Occipital lobe (tissue), 2 donors: ENCODE data around the gene SLC27A1. TPM values are rescaled to one million over a fixed set of nuclear protein-coding genes. Genes with fewer than 3 reads are reported as not detected.

Experiments
- DNase-seq: peaks from one replicate; lab custom pipeline; 2025; lab: John Stamatoyannopoulos, UW
- total RNA-seq: library from RNA; depleted of rRNA; stranded (reverse); fragments of >200 nt; gene quantifications from one replicate; pipeline ENCODE4 v1.2.3, GENCODE V29; 2014

The SLC27A1 gene
- total RNA-seq = 14.2 TPM

DNA sequence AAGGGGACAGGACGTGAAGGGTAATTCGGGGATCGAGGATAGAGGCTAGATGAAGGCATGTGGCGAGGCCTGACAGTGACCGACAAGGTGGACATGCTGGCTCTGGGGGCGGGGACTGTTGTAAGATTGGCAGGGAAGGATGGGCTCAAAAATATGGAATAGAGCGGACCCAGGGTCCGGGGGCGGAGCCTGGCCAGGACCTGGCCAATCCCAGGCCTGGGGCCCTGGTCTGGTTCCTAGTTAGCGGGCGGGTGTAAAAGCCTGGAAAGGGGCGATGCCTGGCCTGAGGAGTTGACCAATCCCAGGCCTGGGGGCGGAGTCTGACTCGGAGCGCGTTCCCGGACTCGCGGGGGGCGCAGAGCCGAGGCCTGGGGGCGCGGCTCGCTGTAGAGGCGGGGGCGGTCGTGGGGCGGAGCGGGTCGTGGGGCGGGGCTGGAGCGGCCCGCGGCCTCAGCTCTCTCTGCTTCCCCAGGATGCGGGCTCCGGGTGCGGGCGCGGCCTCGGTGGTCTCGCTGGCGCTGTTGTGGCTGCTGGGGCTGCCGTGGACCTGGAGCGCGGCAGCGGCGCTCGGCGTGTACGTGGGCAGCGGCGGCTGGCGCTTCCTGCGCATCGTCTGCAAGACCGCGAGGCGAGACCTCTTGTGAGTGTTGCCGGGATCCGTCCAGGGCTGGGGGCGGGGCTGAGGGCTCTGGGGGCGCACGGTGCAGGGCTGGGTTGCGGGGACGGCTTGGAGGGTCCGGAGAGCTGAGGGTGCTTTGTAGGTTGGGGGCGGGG, at the start of gene SLC27A1:
SLC27A1 (plus strand) TSS at position 457 of the 774 bp plus-strand sequence; CDS start at position 474, 17 bp downstream.
- peak; percentile 100 for DNase-seq

DNA sequence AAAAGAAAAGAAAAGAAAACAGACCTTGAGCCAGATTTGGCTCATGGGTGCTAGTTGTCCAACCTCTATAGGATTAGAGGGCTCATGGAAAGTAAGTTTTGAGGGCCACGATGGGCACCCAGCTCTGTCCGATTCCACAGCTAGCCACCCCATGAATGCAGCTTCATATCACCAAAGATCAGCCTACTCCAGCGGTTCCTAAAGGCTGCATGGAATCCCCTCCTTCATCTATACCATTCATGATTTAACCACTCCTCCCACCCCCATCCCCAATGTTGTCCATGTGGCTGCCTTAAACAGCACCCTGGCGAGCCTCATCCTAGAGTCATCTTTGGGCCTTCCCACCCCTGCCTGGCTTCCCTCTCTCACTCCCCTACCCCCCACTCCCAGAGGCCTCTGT, 48.4 kb upstream of the SLC27A1 start:
- no peak for DNase-seq

DNA sequence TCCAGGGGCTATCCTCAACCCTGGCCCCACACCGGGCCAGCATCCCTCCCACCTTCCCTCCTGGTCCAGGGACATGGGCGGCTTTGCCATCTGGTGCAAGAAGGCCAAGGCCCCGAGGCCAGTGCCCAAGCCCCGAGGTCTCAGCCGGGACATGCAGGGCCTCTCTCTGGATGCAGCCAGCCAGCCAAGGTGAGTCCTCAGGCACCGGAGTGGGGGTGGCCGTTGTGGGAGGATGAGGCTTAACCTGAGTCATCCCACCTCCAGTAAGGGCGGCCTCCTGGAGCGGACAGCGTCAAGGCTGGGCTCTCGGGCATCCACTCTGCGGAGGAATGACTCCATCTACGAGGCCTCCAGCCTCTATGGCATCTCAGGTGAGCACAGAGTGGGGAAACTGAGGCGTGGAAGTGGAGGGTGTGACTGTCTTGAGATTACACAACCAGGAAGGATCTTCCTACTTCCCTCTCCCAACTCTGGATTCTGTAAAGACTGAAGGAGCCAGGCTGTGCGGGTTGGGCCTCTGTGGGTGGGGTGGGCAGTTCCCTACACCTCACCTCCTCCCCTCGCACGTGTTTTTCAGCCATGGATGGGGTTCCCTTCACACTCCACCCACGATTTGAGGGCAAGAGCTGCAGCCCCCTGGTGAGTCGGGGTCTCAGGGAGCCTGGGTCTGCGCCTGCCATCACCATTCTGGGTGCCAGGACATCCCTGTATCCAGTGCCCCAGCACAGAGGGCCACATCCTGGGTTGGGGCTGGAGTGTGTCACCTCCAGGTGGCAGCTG, 46.7 kb upstream of the SLC27A1 start:
- no peak for DNase-seq

DNA sequence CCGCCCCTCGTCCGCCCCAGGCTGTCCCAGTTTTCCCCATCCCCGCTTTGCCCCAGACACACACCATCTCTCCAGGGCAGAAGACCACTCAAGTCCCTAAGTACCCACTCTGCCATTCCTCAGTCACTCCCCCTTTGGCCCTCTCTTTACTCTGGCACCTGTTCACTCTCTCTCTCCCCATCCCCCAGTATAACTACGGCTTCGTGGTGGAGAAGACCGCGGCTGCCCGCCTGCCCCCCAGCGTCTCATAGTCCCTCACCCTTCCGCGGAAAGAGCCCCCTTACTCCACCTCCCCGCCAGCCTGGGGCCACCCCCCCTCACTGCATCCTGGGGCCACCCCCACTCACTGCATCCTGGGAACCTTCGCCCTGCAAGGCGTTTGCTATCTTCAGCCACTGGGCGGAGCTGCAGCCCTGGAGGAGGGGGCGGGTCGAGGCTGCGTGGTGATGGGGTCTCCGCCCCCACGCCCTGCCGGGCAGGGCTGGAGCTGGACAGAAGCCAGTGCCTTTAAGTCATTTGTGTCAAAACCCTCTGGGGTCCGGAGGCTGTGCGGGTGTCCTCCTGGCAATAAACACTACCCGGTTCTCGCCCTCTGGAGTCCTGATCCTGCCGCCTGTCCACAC, 45.5 kb upstream of the SLC27A1 start:
- DNase-seq = peak; percentile 5

DNA sequence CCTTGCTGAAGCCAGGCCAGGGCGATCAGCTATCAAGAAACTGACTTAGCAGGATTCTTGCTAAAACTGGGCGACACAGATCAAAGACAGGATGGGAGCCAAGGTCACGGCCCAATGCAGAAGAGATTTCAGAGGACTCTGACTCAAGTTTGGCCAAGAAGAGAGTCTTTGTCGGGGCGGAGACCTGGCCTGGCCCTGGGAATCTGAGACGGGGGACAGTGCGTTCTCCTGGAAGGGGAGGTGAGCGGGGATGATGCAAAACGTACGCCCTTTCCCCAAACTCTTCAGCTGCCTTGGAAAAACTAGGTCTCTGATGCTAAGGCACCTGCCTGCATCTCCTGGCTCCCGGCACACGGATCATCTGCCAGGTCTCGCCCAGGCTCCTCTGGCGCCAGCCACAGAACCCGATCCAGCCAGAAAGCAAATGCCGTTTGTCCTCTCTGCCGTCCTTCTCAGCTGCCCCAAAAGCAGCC, 40.6 kb upstream of the SLC27A1 start:
- DNase-seq = no peak

DNA sequence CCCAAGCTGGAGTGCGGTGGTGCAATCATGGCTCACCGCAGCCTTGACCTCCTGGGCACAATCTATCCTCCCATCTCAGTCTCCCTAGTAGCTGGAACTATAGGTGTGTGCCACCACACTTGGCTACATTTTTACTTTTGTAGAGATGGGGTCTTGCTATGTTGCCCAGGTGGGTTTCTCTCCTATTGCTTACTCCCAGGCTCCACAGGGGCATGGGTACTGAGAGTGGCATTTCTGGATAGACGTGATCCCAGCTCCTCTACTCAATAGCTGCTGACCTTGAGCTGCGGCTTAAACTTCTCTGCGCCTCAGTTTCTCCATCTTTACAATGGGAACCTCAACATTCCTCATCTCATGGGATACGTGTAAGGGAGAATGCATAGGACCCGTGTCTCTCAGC, 38.9 kb upstream of the SLC27A1 start:
- no peak for DNase-seq

DNA sequence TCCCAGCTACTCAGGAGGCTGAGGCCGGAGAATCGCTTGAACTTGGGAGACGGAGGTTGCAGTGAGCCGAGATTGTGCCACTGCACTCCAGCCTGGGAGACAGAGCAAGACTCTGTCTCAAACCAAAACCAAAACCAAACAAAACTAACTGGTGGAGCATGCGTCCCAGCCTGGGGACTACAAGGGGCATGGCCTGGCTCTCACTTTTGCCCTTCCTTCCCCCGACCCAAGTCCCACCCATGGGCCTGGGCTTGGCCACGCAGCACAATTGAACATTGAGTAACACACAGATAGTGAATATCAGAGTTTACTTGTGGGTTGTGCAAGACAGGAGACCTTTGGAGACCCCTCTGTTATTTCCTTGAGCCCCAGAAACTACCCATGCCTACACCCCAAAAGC, 35.1 kb upstream of the SLC27A1 start:
- no peak for DNase-seq

DNA sequence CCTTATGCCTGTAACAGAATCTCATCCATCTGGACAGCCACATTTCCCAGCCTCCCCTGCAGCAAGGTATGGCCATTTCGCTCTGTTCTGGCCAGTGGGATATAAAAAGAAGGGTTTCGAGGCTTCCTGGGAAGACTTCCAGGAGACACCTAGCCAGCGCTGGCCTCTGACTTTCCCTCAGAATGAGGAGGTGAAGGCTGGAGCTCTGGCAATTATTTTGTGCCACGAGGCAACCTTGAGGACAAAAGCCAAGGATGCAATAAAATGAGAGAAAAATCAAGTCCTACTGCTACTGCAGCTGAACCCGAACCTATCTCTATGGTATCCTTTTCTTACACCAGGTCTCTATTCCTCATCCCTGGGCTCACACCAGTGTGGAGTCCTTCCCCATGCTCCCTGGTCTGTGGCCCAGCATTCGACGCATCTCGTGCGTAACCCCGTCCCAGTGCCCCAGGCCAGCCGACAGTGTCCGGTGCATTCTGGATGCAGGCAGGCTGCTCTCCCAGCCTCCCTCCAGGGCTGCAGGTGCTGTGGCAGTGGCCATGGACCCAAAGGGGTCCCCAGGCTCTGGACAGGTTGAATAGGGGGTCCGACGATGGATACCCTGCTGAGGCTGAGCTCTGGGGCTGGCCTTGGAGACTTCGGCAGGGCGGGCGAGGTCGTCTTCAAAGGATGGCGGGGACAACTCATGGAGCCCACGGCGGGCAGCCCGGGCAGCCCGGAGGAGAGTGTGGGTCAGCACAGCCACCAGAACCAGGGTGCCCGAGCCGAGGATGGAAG, 34.0 kb upstream of the SLC27A1 start:
- no peak for DNase-seq

DNA sequence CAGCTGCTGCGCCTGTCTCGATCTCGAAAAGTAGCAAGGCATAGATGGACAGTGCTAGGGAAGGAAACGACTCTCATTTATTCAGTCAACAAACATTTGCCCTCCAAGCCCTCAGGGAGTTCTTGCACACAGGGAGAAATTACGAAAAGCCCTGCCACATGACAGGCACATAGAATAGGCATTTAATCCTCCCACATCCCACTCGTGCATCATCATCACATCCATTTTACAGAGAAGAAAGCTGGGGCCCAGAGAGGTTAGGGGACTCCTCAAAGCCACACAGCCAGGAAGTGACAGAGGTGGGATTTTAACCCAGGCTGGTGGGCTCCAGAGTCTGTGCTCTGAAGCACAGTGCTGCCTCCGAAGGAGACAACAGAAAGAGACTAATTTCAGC, 33.5 kb upstream of the SLC27A1 start:
- DNase-seq = no peak

DNA sequence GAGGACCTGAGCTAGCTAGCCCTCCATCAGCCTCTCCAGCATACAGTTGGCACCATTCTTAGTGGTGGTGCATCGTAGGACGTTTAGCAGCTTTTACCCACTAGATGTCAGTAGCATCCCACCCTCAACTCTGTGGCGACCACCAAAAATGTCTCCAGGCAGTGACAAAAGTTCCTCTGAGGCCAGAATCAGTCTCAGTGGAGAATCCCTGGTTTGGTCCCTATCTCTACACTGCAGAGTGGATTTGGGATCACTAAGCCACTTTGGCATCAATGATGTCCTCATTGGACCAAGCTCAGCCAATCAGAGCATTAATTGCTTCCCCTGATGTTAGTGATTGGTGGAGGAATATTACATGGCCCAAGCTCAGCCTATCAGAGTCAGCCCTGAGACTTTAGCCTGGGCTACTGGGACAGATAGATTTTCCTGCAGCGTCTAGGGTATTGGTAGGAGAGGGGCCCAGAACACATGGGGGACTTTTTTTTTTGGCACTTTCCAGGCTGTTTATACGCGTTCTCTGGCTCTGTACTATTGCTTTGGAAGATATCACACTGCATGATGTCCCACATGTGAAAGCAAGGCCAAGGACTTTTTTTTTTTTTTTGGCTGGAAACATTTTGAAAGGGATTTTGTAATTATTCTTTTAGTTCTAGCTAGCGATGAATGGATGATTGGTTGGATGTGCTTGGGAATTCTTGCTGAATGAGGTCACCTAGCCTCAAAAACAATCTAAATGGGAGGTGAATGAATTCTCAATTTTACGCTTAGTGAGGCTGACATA, 28.9 kb upstream of the SLC27A1 start:
- no peak for DNase-seq

DNA sequence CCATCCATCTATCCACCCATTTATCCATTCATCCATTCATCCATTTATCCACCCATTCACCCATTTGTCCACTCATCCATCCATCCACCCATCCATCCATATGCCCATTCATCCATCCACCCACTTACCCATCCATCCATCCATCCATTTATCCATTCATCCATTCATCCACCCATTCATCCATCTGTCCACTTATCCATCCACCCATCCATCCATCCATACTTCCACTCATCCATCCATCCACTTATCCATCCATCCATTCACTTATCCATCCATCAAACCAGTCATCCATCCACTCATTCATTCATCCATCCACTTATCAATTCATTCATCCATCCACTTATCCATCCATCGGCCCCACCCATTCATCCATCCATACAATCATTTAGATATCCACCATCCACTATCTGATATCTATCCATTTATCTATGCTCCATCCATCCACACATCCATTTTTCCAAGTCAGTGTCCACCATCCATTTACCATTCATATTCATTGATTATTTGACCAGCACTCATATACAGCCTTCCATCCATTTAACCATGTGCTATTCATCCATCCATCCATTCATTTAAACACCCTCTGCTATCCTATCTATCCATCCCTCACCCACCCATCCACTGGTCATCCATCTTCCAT, 24.7 kb upstream of the SLC27A1 start:
- DNase-seq = no peak

DNA sequence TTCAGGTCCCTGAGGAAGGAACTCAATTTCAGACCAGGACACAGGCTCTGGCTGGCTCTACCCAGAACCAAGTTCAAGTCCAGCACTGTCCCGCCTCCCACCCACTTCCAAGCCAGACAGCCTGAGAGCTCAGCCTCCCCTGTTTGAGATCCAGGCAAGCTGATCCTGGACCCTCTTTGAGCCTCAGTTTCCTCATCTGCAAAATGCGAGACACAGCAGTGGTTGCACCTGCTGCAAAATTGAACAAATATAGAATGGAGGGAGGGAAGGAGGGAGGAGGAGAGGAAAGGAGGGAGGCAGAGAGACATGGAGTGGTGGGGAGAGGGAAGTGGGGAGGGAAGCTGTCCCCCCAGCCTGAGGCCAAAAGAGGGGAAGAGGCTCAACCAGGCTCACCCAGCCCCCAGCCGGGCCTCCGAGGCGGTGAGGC, 22.6 kb upstream of the SLC27A1 start:
- no peak for DNase-seq

DNA sequence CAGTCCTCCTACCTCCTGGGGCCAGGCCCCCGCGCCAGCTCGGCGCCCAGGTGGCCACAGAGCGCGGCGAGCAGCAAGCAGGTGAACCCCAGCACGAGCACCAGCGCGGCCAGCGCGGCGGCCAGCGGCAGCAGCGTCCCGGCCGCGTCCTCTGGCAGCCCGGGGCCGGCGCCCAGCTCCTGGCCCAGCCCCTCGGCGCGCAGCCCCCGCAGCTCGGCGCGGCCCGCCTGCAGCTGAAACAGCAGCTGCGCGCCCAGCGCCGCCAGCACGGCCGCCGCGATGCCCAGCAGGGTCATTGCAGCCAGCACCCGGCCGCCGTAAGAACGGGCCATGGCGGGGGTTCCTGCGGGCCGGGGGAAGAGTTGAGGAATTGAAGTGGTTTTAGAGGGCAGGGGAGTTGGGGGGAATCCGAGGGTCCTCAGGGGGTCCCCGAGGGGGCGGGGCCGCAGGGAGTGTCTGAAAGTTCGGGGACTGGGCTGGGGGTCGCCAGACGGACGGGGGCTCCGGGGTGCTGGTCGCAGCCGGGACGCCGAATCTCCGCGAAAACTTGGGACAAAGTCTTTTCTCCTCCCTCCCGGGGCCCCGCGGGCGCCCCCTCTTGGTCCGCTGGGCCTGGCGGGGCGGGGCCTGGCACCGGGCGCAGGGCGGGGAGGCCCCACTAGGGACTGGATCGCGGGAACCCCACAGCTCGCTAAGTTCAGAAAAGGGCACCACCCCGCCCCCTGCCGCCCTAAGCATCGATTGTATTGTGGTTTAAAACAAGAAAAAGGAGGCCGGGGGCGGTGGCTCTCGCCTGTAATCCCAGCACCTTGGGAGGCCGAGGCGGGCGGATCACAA, 22.0 kb upstream of the SLC27A1 start, which contains the start of gene TMEM221:
TMEM221 (minus strand) TSS at position 538 of the 837 bp plus-strand sequence; CDS start at position 332, 206 bp downstream.
- DNase-seq = no peak

DNA sequence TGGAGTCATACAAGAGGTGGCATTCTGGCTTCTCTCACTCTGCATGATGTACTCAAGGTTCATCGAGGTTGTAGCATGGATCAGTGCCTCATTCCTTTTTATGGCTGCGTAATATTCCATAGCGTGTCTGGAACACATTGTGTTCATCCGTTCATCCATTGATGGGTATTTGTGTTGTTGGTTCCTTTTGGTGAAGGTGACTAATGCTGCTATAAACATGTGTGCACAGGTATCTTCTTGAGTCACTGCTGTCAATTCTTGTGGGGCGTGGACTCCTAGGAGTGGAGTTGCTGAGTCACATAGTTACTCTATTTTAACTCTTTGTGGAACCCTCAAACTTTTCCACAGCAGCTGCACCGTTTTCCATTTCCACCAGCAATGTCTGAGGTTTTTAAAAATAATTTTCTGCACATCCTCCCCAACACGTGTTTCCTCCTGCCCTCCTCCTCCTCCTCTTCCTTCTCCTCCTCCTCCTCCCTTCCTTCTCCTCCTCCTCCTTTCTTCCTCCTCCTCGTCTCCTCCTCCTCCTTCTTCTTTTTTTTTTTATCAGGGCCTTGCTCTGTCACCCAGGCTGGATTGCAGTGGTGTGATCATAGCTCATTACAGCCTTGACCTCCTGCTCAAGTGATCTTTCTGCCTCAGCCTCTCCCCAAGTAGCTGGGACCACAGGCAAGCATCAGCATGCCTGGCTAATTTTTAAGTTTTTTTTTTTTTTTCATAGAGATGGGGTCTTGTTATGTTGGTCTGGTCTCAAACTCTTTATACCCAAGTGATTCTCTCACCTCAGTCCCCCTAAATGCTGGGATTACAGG, 19.9 kb upstream of the SLC27A1 start:
- DNase-seq = no peak

DNA sequence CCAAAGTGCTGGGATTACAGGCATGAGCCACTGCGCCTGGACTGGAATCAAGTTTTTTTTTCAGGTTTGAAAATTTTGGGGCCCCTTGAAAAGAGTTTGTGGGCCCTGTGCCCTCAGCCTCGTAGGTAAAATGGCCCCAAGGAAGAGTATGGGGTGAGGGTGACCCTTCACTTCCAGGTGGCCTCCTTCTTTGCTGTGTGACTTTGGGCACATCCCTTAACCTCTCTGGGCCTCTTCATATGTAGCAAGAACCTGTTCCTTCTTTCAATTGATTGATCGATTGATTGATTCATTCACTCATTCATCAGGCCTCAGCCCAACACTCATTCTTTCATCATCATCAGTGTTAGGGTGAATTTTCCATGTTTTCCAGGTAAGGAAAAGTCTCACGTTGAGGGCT, 18.5 kb upstream of the SLC27A1 start:
- DNase-seq = no peak

DNA sequence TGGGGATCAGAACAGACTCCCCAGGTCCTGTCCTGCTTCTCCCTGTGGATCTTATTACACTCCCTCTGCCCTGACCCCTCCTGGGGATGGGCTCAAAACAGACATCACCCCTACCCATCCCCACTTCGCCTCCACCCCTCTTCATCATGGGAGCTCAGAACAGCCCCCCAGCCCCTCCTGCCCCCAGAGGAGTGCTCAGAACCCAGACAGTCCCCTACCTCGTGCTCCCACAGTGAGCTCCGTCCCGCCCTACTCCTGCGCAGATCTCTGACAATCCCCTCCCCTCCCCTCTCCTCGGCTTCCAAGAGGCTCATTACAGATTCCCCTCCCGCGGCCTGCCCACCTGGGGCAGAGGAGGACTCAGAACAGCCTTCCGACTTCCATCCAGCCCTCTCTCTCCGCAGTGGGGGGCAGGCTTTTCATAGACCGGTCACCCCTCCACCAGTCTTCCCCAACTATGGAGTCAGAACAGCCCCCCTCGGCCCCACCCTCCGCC, 15.7 kb upstream of the SLC27A1 start:
- no peak for DNase-seq

DNA sequence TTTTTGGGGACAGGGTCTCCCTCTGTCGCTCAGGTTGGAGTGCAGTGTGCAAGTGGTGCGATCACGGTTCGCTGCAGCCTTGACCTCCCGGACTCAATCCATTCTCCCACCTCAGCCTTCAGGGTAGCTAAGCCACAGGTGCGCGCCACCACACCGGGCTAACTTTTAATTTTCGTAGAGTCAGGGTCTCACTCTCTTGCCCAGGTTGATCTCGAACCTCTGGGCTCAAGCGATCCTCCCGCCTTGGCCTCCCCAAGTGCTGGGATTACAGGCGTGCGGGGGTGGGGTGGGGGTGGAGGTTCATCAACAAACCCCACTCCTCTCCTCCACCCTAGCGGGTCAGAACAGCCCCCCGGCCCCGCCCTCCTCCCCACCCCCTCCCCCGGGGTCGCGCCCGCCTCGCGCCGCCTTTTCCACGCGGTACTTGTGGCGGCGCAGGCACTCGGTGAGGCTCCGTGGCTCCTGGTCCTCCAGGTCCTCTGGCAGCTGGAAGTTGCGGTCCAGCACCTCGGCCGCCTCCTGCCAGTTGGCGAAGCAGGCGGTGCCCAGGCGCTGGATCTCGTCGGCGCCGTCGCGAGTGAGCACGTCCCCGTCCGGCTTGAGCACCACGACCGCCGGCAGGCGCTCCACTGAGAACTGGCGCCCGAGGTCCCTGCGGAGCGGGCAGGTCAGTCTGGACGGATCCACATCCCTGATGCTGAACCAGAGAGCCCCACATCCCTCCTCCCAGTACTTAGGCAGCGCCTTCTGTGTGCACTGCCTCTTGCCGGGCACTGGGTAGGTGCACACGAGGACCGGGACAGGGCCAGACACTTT, 14.8 kb upstream of the SLC27A1 start:
- no peak for DNase-seq
